Stimulated activated CD4-positive, alpha-beta T cell treated with anti-CD3 and anti-CD28 coated beads, TNF-alpha, amount 100 ng/mL, for 48 hours (primary cell): ENCODE data around the gene TRMO.

Source experiments
- DNase-seq, 3 donors: peaks; one replicate each; pipeline ENCODE4 v3.0.0-alpha.2; 2020; ENCODE audit warnings: low read depth in 3 of 3

Gene TRMO

GRCh38 chr9:97904725-97905124, 17.6 kb downstream of the TRMO start:
- no peak for DNase-seq

GRCh38 chr9:97903177-97903576, 19.1 kb downstream of the TRMO start:
- DNase-seq: no peak

- no peak for DNase-seq
These were observed 21.3 kb downstream of the TRMO start for GRCh38 chr9:97900738-97901565.

GRCh38 chr9:97900103-97900737, 22.1 kb downstream of the TRMO start:
- DNase-seq: no peak

GRCh38 chr9:97895695-97896332, 26.5 kb downstream of the TRMO start:
- no peak for DNase-seq

GRCh38 chr9:97895211-97895610, 27.1 kb downstream of the TRMO start:
- no peak for DNase-seq

- no peak for DNase-seq
These were observed 29.9 kb downstream of the TRMO start for GRCh38 chr9:97892421-97892820.

- no peak for DNase-seq
These were observed 30.6 kb downstream of the TRMO start for GRCh38 chr9:97891736-97892135.

- peak; percentile 43 to 68 (median 46) for DNase-seq
These were observed 32.1 kb downstream of the TRMO start for GRCh38 chr9:97889941-97890887.

GRCh38 chr9:97880336-97880735, 42.0 kb downstream of the TRMO start:
- DNase-seq: no peak

- no peak for DNase-seq
These were observed 46.2 kb downstream of the TRMO start for GRCh38 chr9:97876061-97876460.

GRCh38 chr9:97875111-97875510, 47.2 kb downstream of the TRMO start:
- no peak for DNase-seq

- DNase-seq: no peak
These were observed 47.7 kb downstream of the TRMO start for GRCh38 chr9:97874624-97875023.

GRCh38 chr9:97873882-97874281, 48.4 kb downstream of the TRMO start:
- DNase-seq: no peak

- DNase-seq: no peak
These were observed 48.9 kb downstream of the TRMO start for GRCh38 chr9:97873425-97873824.

GRCh38 chr9:97868859-97869258, 53.4 kb downstream of the TRMO start:
- DNase-seq: no peak

GRCh38 chr9:97866848-97867247, 55.5 kb downstream of the TRMO start:
- no peak for DNase-seq

- no peak for DNase-seq
These were observed 56.0 kb downstream of the TRMO start for GRCh38 chr9:97866300-97866699.

- DNase-seq: no peak
These were observed 57.9 kb downstream of the TRMO start for GRCh38 chr9:97864396-97864795.

- no peak for DNase-seq
These were observed 59.0 kb downstream of the TRMO start for GRCh38 chr9:97863314-97863713.

- no peak for DNase-seq
These were observed 61.2 kb downstream of the TRMO start for GRCh38 chr9:97861148-97861475.
